Peyer's patch (tissue), 4 donors: ENCODE results near the gene WDR83.

Experiments
- POLR2A ChIP-seq, 2 donors: fragments of 450-650 bp; IDR thresholded peaks; one replicate each; pipeline ENCODE4 v1.5.1; 2017; ENCODE audit warnings: antibody characterized with exemption in 2 of 2, mild to moderate bottlenecking in 2 of 2, moderate library complexity in 2 of 2
- TF ChIP-seq, protein P1 (sequence below), 6 experiments: fragments of 450-650 bp in 4 of 6; fragments of 200-600 bp in 2 of 6; sonication (generic) in 1 of 6; IDR thresholded peaks; one replicate each; pipeline ENCODE4 v1.5.1; 2017 to 2019; ENCODE audit warnings: antibody characterized with exemption in 6 of 6, mild to moderate bottlenecking in 3 of 6, moderate library complexity in 1 of 6

DNA sequence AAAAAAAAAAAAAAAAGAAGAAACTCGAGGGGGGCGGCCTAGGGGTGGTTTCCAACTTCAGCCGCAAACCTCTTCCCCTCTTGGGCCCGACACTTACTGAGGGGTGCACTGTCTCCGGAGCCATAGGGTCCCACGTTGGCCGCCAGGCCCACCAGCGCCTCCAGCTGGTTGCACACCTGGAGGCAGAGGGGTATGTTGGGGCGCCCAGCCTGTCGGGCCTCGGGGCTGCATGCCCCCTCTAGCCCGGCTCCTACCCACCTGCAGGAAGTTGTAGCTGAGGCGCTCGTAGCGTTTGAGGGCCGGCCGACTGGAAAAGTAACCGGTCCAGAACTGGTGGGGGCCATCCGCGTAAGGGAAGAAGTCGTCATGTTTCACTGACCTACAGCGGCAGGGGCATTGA is 8.6 kb upstream of the WDR83 start:
- TF ChIP-seq, protein P1, sequence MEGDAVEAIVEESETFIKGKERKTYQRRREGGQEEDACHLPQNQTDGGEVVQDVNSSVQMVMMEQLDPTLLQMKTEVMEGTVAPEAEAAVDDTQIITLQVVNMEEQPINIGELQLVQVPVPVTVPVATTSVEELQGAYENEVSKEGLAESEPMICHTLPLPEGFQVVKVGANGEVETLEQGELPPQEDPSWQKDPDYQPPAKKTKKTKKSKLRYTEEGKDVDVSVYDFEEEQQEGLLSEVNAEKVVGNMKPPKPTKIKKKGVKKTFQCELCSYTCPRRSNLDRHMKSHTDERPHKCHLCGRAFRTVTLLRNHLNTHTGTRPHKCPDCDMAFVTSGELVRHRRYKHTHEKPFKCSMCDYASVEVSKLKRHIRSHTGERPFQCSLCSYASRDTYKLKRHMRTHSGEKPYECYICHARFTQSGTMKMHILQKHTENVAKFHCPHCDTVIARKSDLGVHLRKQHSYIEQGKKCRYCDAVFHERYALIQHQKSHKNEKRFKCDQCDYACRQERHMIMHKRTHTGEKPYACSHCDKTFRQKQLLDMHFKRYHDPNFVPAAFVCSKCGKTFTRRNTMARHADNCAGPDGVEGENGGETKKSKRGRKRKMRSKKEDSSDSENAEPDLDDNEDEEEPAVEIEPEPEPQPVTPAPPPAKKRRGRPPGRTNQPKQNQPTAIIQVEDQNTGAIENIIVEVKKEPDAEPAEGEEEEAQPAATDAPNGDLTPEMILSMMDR (IDR thresholded peaks at IDR 0.05), result no peak
- TF ChIP-seq POLR2A (IDR thresholded peaks at IDR 0.05), result no peak
